Iris pigment epithelial cell (primary cell): ENCODE measurements around the gene GRIN2A.
A peak's percentile ranks its signal among the peaks of the same experiment; 100 is the strongest.

ENCODE experiments used
- DNase-seq: peaks from one replicate; pipeline ENCODE4 v3.0.0-alpha.2; 2011; ENCODE audit warnings: low read depth

Gene GRIN2A

GRCh38 chr16:10130538-10130937 is 51.7 kb downstream of the GRIN2A start:
- DNase-seq = no peak

DNA sequence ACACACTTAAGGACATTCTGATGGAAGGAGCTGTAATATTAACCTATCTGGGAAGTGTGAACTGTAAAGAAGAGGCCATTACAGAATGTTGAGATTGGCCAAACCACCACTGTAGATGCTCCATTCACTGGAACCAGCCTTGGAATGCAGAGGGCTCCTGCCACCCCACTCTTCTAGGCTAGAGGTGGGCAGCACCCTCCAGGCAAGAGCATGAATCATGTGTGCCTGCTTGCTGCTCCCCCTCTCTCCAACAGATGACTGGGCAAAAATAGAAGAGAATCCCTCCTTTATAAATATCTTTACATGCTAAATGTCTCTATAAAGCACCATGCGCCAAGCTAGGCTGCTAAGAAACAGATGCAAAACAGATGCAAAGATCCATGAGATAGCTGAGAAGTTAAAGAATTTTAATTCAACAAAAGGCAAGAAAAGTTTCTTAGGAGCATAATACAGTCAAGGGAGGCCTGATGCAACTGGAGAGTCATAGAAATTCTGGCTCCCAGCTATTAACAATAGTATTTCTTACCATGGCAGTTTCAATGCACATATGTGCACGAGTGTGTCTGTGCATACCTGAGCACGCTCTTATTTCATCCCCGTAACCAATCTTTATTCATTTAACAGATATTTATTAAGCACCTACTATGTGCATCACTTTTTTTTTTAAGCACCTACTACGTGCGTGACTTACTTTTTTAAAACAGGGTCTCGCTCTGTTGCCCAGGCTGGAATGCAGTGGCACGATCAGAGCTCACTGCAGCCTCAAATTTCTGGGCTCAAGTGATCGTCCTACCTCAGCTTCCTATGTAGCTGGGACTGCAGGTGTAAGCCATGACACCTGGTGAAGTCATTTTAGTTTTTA is 53.6 kb downstream of the GRIN2A start:
- no peak for DNase-seq

GRCh38 chr16:10126686-10127085 is 55.5 kb downstream of the GRIN2A start:
- DNase-seq = peak; percentile 3

- DNase-seq = no peak
Measured at GRCh38 chr16:10123141-10123540, 59.1 kb downstream of the GRIN2A start.

DNA sequence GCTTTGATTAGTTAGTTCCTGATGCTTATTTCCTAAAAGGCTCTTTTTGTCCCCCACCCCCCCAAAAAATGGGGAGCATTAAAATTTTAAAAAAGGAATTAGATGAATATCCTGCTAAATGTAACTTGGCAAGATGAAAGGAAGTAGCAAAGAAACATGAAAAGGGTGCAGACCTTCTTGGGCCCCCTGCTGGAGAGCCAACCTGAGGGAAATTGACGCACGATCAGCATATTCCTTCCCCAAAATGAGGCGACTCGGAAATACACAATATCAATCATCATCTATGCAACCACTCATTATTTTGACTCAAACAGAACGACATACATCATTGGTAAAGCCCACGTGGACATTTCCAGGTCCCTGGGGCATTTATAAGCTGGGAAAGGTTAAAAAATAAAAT is 59.7 kb downstream of the GRIN2A start:
- DNase-seq = peak; percentile 3

DNA sequence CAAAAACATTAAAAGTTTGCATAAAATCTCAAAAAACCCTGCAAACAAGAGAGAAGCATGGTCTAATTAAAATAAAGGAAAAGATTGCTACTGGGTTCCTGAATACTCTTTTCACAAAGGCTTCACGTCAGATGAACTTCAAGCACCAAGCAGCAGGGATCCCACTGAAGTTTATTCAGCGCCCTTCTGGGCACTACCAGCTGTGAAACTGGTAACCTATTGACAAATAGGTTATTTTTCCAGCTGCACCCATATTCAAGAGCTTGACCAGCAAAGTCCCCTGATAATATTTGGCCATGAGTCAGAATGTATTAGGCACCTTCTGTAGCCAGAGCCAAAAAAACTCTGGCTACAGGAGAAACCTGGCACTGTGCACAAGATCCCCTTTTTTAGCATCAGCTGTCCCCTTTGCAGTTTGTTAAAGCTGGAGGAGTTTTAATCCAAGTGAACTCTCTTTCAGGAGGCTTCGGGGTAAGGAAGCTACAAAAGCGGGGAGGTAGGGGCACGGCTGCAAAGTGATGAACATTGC is 60.3 kb downstream of the GRIN2A start:
- DNase-seq = no peak

- DNase-seq = peak; percentile 26
Measured at GRCh38 chr16:10121491-10121890, 60.7 kb downstream of the GRIN2A start.

DNA sequence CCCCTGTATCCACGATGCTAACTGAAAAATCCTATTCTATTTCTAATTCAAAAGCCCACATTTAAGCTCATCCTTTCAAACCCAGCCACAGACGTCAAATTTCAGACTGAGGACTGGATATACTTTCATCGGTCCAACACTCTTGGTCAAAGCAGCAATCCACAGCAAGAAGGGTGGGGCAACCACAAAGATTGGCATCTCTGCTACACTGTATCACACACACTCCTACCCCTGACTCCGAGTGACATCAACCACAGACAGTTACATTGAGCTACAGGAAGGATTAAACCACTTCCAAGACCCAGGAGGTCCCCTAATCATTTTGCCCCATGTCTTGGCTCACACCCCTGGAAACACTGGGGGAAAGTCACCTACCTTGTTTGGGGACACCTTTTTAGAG is 61.3 kb downstream of the GRIN2A start:
- no peak for DNase-seq

DNA sequence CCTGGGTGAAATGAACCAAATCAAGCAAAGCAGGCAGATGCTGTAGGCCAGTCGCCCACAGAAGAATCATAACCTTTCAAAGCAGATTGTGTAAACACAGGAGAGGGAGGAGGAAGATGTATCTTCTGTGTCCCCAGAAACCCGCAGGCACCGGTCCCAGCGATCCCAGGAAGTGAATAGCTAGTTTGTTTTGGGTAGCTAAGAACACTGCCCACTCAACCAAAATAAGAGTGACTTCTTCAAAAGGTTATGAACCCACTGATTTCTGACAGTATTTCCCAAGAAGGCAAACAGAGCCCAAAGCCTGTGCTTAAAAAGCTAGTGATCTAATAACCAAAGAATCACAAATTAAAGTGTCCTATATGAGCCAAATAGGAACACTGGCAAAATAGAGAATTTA is 67.8 kb downstream of the GRIN2A start:
- DNase-seq = no peak

- DNase-seq = no peak
Measured at GRCh38 chr16:10113248-10113647, 69.0 kb downstream of the GRIN2A start.

DNA sequence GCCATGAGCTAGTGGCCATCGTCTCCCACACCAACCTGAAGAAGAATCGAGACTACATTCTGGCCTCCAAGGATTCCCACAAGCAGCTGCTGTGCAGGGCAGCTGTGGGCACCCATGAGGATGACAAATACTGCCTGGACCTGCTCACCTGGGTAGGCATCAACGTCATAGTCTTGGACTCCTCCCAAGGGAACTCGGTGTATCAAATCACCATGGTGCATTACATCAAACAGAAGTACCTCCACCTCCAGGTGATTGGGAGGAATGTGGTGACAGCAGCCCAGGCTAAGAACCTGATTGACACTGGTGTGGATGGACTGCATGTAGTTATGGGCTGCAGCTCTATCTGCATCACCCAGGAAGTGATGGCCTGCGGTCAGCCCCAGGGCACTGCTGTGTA is 70.2 kb downstream of the GRIN2A start:
- DNase-seq = no peak

DNA sequence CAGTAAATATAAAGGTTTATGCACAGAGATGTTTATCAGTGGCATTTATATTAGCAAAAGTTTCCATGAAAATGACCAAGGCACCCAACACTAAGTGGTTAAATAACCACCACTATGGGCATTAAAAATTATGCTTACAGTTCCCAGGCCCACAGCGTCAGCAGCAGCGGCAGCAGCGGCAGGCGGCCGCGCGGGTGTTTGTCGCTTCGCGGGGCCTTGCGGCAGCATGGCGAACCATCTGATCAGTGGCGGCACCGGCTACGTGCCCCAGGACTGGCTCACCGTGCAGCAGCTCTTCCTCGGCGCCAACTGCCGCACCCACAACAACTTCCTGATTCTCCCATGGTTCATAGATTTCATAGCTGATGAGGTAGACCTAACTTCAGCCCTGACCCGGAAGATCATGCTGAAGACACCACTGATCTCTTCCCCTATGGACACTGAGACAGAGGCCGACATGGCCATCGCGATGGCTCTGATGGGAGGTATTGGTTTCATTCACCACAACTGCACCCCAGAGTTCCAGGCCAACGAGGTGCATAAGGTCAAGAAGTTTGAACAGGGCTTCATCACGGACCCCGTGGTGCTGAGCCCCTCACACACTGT is 71.0 kb downstream of the GRIN2A start:
- DNase-seq = no peak

- DNase-seq = no peak
Measured at GRCh38 chr16:10110552-10110951, 71.7 kb downstream of the GRIN2A start.

- DNase-seq = no peak
Measured at GRCh38 chr16:10107081-10107480, 75.1 kb downstream of the GRIN2A start.

- DNase-seq = no peak
Measured at GRCh38 chr16:10103700-10104099, 78.5 kb downstream of the GRIN2A start.

- DNase-seq = no peak
Measured at GRCh38 chr16:10103118-10103517, 79.1 kb downstream of the GRIN2A start.

DNA sequence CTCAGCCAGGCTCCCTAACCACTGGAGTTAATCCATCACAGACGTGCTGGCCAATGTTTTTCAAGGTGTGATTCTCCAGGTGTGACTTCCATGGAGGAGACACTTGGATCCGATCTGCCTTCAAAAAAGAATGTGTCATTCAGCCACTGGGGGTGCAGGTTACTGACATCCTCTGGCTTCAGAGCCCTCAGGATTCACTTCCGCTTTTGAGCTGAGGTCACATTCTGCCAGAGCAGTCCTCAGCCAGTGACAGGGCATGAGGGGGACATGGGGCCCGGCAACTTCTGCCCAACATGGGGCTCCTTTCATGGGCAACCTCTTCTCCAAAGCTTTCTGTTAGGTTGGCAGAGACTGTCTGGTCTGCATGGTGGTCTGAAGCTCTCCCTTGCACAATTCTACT is 81.4 kb downstream of the GRIN2A start:
- DNase-seq = no peak

DNA sequence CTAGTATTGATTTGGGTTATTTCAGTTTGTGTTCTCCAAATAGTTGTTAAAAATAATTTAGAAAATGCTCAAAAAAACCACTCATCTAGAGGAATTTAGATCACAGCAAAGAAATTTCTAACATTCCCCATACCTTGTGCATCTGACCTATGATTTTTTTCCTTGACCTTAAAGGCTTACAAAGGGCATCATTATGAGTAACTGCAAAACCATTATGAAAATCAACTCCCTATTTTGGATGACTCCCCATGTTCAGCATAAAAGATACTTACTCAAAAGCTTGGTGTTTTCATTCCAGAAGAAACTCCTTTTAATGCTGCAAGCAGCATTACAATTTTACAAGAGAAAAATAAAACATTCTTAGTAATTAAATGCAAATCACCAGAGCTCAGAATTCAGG is 83.2 kb downstream of the GRIN2A start:
- no peak for DNase-seq

DNA sequence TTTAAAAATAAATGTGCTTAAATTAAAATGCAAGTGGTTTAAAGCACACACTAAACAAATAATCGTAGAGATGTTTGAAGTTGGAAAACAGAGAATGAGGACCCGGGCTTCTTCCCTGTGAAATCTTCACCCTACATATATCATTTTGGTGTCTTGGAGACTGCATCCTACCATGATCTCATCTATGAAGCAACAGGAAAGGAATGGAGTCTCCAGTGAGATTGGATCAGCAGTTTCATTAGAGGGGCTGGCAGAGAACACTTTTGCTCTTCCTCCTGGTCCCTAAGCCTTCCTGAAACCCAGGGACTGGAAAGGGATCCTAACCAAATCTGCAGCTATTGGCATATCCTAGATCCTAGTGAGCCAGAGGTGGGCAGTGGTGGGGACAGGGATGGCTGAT is 85.0 kb downstream of the GRIN2A start:
- DNase-seq = no peak

DNA sequence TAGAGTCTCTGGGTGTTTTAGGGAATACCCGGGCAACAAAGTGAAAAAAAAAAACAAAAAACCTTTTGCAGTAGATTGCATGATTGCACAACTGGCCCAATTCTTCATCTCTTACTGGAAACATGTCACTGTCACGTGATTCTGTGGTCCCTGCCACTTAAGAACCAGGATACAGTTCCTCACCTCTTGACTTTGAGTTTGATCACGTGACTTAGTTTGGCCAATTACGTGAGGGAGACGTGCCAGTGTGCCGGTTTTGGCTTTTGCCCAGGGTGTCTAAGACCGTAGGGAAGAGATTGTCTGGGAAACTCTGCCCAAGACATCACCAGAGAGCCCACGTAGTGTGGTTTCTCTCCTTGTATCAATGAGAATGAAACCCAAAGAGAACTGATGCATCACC is 88.7 kb downstream of the GRIN2A start:
- no peak for DNase-seq

GRCh38 chr16:10090816-10091215 is 91.4 kb downstream of the GRIN2A start:
- no peak for DNase-seq

DNA sequence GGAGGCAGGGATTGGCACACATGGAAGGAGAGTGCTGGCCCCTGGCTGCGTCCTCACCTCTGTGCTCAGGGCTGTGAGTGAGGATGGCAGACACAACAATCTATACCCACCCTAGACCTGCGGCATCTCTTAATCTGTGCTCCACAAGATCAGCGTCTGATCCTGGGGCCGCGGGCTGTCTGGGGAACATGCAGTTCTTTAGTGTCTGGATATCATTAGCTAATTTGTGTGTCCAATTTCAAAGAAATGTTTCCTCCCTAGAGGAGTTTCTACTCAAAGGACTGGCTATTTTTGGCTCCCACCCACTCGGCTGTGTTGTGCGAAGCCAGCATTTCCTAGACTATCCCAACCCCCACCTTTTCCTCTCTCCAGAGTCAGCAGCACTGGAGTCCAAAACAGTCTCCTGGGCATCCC is 93.8 kb downstream of the GRIN2A start:
- DNase-seq = no peak

- DNase-seq = no peak
Measured at GRCh38 chr16:10087151-10087550, 95.1 kb downstream of the GRIN2A start.

DNA sequence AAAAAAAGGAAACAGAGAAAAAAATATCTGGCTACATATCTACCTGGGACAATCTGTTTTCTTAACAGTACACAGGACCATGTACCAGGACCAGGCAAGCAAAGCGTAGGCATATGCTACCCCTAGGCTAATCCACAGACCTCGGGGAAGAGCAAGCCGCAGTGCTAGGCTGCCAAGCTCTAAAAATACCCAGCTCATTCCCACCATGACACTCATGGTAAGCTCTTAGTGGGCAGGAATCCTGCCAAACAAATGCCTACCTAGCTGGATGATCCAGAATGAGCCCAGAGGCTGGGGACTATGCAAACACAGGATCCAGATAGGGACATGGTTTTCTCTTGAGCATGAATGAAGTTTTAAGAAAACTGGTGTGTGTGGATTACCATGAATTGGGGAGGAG is 95.6 kb downstream of the GRIN2A start:
- no peak for DNase-seq
